Gastroesophageal sphincter (tissue), 4 donors: ENCODE measurements around the gene SUDS3. TPM values are rescaled to one million over a fixed set of nuclear protein-coding genes. Genes with fewer than 3 reads are reported as not detected.

ENCODE experiments used
- ATAC-seq: fragments of 150-250 bp; one replicate; pipeline ENCODE4 v1.9.1; 2016; ENCODE audit warnings: mild to moderate bottlenecking, moderate library complexity
- H3K27ac ChIP-seq, 4 donors: fragments of 200-600 bp; sonication (generic) in 3 of 4; 1 replicate in 3 of 4; 2 replicates in 1 of 4; pipeline ENCODE4 v1.5.1; 2016 to 2019
- H3K27me3 ChIP-seq: fragments of 200-600 bp; sonication (generic); one replicate; pipeline ENCODE4 v1.5.1; 2019
- H3K36me3 ChIP-seq, 2 donors: fragments of 200-600 bp; sonication (generic); one replicate each; pipeline ENCODE4 v1.5.1; 2019; ENCODE audit warnings: control low read depth in 1 of 2
- H3K4me1 ChIP-seq, 3 donors: fragments of 200-600 bp; sonication (generic); 1 replicate in 2 of 3; 2 replicates in 1 of 3; pipeline ENCODE4 v1.5.1; 2016 to 2019; ENCODE audit warnings: control low read depth in 2 of 3
- H3K4me3 ChIP-seq, 2 donors: fragments of 200-600 bp; sonication (generic); one replicate each; pipeline ENCODE4 v1.5.1; 2019; ENCODE audit warnings: mild to moderate bottlenecking in 1 of 2, moderate library complexity in 1 of 2
- H3K9me3 ChIP-seq, 3 donors: fragments of 200-600 bp; sonication (generic); one replicate each; pipeline ENCODE4 v1.5.1; 2017 to 2019; ENCODE audit warnings: control low read depth in 2 of 3
- CTCF ChIP-seq, 4 experiments: fragments of 200-600 bp in 2 of 4; fragments of 450-650 bp in 2 of 4; sonication (generic) in 1 of 4; IDR thresholded peaks; one replicate each; pipeline ENCODE4 v1.5.1; 2017 to 2019; ENCODE audit warnings: antibody characterized with exemption in 4 of 4, mild to moderate bottlenecking in 2 of 4, moderate library complexity in 2 of 4
- EP300 ChIP-seq: sonication (generic); formaldehyde crosslinking; IDR thresholded peaks from one replicate; pipeline ENCODE4 v1.6.1; 2017; ENCODE audit warnings: antibody characterized with exemption, mild to moderate bottlenecking
- POLR2A ChIP-seq, 2 donors: fragments of 450-650 bp; IDR thresholded peaks; one replicate each; pipeline ENCODE4 v1.6.1; 2017; ENCODE audit warnings: antibody characterized with exemption in 2 of 2, mild to moderate bottlenecking in 2 of 2, moderate library complexity in 1 of 2
- POLR2AphosphoS5 ChIP-seq: sonication (generic); formaldehyde crosslinking; IDR thresholded peaks from one replicate; pipeline ENCODE4 v1.6.1; 2017; ENCODE audit warnings: antibody characterized with exemption
- WGBS, 2 donors: methylation state at CpG; one replicate each; pipeline ENCODE4 v1.1.5; 2018; ENCODE audit warnings: low coverage in 1 of 2; 5-methylcytosine and 5-hydroxymethylcytosine counted together
- total RNA-seq, 4 donors: library from RNA; depleted of rRNA; stranded (reverse); fragments of >200 nt; gene quantifications; one replicate each; pipeline ENCODE4 v1.1.0, GENCODE V29; 2016

SUDS3 gene
- total RNA-seq, 4 donors from 2014 or later, result 57.2 to 65.5 (median 61.5) TPM

GRCh38 chr12:118455327-118455726 lies 79.0 kb downstream of the SUDS3 start:
- Histone ChIP-seq H3K9me3 (peaks cover 0 to 12% (median 0%) of the 10 kb centered on the region in 3 donors), H3K36me3 (no peaks in the 10 kb centered on the region), H3K4me1 (no peaks in the 10 kb centered on the region), H3K27ac (no peak overlapping the region), H3K27me3 (no peaks in the 10 kb centered on the region), H3K4me3 (no peak overlapping the region)
- no peak for ATAC-seq
- no peak for TF ChIP-seq POLR2A (IDR thresholded peaks at IDR 0.05)
- no peak for TF ChIP-seq CTCF (IDR thresholded peaks at IDR 0.05)
- 32 to 70% methylated on average over 3 of the region's 3 CpGs for WGBS, 2 donors

GRCh38 chr12:118456741-118457140 lies 80.4 kb downstream of the SUDS3 start:
- Histone ChIP-seq H3K9me3 (peaks cover 0 to 12% (median 0%) of the 10 kb centered on the region in 3 donors), H3K27me3 (no peaks in the 10 kb centered on the region), H3K27ac (no peak overlapping the region), H3K36me3 (no peaks in the 10 kb centered on the region), H3K4me1 (no peaks in the 10 kb centered on the region), H3K4me3 (no peak overlapping the region)
- ATAC-seq, result no peak
- TF ChIP-seq POLR2AphosphoS5, result no peak
- TF ChIP-seq EP300, result no peak
- no peak for TF ChIP-seq CTCF (IDR thresholded peaks at IDR 0.05)
- no peak for TF ChIP-seq POLR2A (IDR thresholded peaks at IDR 0.05)

- Histone ChIP-seq H3K4me3 (no peak overlapping the region), H3K27me3 (no peaks in the 10 kb centered on the region), H3K27ac (no peak overlapping the region), H3K4me1 (no peaks in the 10 kb centered on the region), H3K9me3 (peaks cover 0 to 12% (median 0%) of the 10 kb centered on the region in 3 donors), H3K36me3 (no peaks in the 10 kb centered on the region)
- WGBS, 2 donors, result 88 to 100% methylated on average over 3 of the region's 4 CpGs
- TF ChIP-seq EP300 (no peak), POLR2AphosphoS5 (no peak), CTCF (IDR thresholded peaks at IDR 0.05) (no peak), POLR2A (IDR thresholded peaks at IDR 0.05) (no peak)
- no peak for ATAC-seq
Observed at GRCh38 chr12:118459110-118459509, 82.8 kb downstream of the SUDS3 start.

GRCh38 chr12:118463677-118464076 lies 87.3 kb downstream of the SUDS3 start:
- no peak for ATAC-seq
- TF ChIP-seq CTCF (IDR thresholded peaks at IDR 0.05) (no peak), EP300 (no peak), POLR2AphosphoS5 (no peak), POLR2A (IDR thresholded peaks at IDR 0.05) (no peak)
- WGBS, 2 donors, result 79 to 81% methylated on average over 2 to 4 of the region's 4 CpGs

GRCh38 chr12:118465706-118466105 lies 89.4 kb downstream of the SUDS3 start:
- no peaks in the 10 kb centered on the region for H3K36me3 ChIP-seq
- ATAC-seq, result no peak
- WGBS, 2 donors, result 100% methylated on average over 1 of the region's 1 CpG

More at GRCh38 chr12:118463677-118464076, 87.3 kb downstream of the SUDS3 start:
- Histone ChIP-seq H3K27ac (no peak overlapping the region), H3K4me3 (no peak overlapping the region), H3K4me1 (no peaks in the 10 kb centered on the region), H3K27me3 (no peaks in the 10 kb centered on the region), H3K36me3 (no peaks in the 10 kb centered on the region), H3K9me3 (no peaks in the 10 kb centered on the region)

More at GRCh38 chr12:118465706-118466105, 89.4 kb downstream of the SUDS3 start:
- Histone ChIP-seq H3K4me3 (no peak overlapping the region), H3K27ac (no peak overlapping the region), H3K27me3 (no peaks in the 10 kb centered on the region), H3K9me3 (no peaks in the 10 kb centered on the region), H3K4me1 (no peaks in the 10 kb centered on the region)
- no peak for TF ChIP-seq POLR2AphosphoS5
- no peak for TF ChIP-seq CTCF (IDR thresholded peaks at IDR 0.05)
- TF ChIP-seq POLR2A (IDR thresholded peaks at IDR 0.05), result no peak
- TF ChIP-seq EP300, result no peak

Other genes with a start within 250 kb of the SUDS3 start
- 100 to 1,000 TPM; 294 to 370 (median 337) TPM for gene PEBP1, start 240.4 kb upstream of the SUDS3 start, total RNA-seq
- gene TAOK3, start 3.6 kb upstream of the SUDS3 start, total RNA-seq, result 10 to 100 TPM; 26.9 to 55.0 (median 36.7) TPM